ENCODE results near the gene EMID1. TPM values are rescaled to one million over a fixed set of nuclear protein-coding genes. Genes with fewer than 3 reads are reported as not detected.

Gene EMID1
- polyA plus RNA-seq, 1 of the 3 experiments (the other 2 are of a cell fraction), result 1.1 TPM

GRCh38 chr22:29284196-29284595 is 78.5 kb downstream of the EMID1 start:
- H3K27ac ChIP-seq (ENCODE audit: low read depth in 2 of 2, low read length in 1 of 2), result no peak overlapping the region
- TF ChIP-seq FOSL2 (IDR thresholded peaks at IDR 0.05; ENCODE audit: borderline replicate concordance, low read depth), result no peak
- TF ChIP-seq REST (IDR thresholded peaks at IDR 0.05; ENCODE audit: low read depth, low read length), result no peak
- no peak for TF ChIP-seq RFX5 (IDR thresholded peaks at IDR 0.05; ENCODE audit: low read length)
- TF ChIP-seq RCOR1 (IDR thresholded peaks at IDR 0.05; ENCODE audit: low read length), result no peak
- no peak for TF ChIP-seq CTCF (IDR thresholded peaks at IDR 0.05)
- no peak for TF ChIP-seq SIN3A (IDR thresholded peaks at IDR 0.05; ENCODE audit: borderline replicate concordance, low read depth, low read length)
- TF ChIP-seq RXRA (IDR thresholded peaks at IDR 0.05; ENCODE audit: borderline replicate concordance, low read depth), result no peak
- TF ChIP-seq IRF3 (IDR thresholded peaks at IDR 0.05; ENCODE audit: low read depth, low read length), result no peak
- TF ChIP-seq EP300 (IDR thresholded peaks at IDR 0.05; ENCODE audit: borderline replicate concordance in 1 of 2, low read depth in 1 of 2, low read length in 1 of 2), result no peak
- no peak for TF ChIP-seq ELF1 (IDR thresholded peaks at IDR 0.05)
- no peak for TF ChIP-seq MAX (IDR thresholded peaks at IDR 0.05; ENCODE audit: low read depth)
- TF ChIP-seq CHD2 (IDR thresholded peaks at IDR 0.05; ENCODE audit: low read length, partially characterized antibody), result no peak
- no peak for TF ChIP-seq USF2 (IDR thresholded peaks at IDR 0.05; ENCODE audit: borderline replicate concordance, low read depth, low read length)
- no peak overlapping the region for H3K4me3 ChIP-seq (ENCODE audit: low read depth in 2 of 2, low read length in 1 of 2)
- DNase-seq, result no peak
- H3F3A ChIP-seq (replicated peaks; ENCODE audit: insufficient read depth), result peaks cover 11% of the 10 kb centered on the region
- H3K27me3 ChIP-seq (ENCODE audit: insufficient read depth), result no peaks in the 10 kb centered on the region
- H3K9me3 ChIP-seq, result no peaks in the 10 kb centered on the region
- peaks cover 87% of the 10 kb centered on the region for H4K20me1 ChIP-seq (ENCODE audit: insufficient read depth)
- H3K4me1 ChIP-seq (ENCODE audit: control insufficient read depth in 1 of 2, insufficient read depth in 2 of 2, low read depth in 1 of 2, low read length in 1 of 2), result no peaks in the 10 kb centered on the region
- no peak overlapping the region for H3K9ac ChIP-seq
- H2AFZ ChIP-seq (ENCODE audit: low read depth), result no peak overlapping the region
- no peaks in the 10 kb centered on the region for H3K9me2 ChIP-seq
- POLR2A ChIA-PET, result no interaction called here
- peaks cover 100% of the 10 kb centered on the region for H3K79me2 ChIP-seq (ENCODE audit: insufficient read depth)
- H3K4me2 ChIP-seq, result no peak overlapping the region
- 93% methylated on average over 3 of the region's 3 CpGs for WGBS (ENCODE audit: low lambda C conversion rate)
- H3K36me3 ChIP-seq (replicated peaks in 1 of 2; ENCODE audit: control insufficient read depth in 1 of 2, insufficient read depth in 2 of 2, low read length in 1 of 2), result peaks cover 57 to 95% of the 10 kb centered on the region in 2 experiments
- CTCF ChIA-PET, result interaction anchor here (1.2 to 1.4 kb wide), 2 partner anchors 29 to 39 kb away, joined by 4 to 5 read pairs; no protein-coding TSS in a partner anchor
